Measurements from ENCODE around the gene SEC14L1.

DNA sequence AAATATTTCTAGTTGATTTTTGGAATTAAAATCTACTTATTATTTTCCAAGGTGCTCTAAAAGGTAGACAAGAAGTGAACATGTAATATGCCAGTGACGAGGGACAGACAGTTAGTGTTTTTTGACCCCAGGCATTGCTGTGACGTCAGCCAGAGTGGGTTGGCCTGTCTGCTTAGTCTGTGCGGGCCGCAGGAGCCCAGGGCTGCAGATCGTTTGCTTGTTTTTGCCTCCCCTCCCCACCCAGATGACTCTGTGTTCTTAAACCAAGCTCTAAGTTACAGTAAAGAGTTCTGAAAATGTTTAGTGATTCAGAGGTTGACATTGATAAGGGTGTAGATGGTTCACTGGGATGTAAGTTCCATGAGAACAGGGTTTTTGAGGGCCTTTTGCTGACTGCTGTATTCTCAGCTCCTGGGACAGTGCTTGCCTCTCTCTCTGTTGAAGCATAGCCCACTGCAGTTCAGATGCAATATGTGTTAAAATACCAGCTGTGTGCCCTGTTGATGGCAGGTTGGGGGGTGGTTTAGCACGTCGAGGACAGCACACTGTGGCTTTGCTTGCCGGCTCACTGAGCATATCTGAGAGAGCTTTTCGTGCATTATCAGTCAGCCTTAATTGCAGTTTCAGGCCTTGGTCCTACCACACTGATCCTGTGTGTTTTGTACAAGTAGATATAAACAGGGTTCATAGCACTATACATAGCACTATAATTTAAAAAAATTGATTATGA is 64.8 kb downstream of the SEC14L1 start:
- TF ChIP-seq, protein P1, sequence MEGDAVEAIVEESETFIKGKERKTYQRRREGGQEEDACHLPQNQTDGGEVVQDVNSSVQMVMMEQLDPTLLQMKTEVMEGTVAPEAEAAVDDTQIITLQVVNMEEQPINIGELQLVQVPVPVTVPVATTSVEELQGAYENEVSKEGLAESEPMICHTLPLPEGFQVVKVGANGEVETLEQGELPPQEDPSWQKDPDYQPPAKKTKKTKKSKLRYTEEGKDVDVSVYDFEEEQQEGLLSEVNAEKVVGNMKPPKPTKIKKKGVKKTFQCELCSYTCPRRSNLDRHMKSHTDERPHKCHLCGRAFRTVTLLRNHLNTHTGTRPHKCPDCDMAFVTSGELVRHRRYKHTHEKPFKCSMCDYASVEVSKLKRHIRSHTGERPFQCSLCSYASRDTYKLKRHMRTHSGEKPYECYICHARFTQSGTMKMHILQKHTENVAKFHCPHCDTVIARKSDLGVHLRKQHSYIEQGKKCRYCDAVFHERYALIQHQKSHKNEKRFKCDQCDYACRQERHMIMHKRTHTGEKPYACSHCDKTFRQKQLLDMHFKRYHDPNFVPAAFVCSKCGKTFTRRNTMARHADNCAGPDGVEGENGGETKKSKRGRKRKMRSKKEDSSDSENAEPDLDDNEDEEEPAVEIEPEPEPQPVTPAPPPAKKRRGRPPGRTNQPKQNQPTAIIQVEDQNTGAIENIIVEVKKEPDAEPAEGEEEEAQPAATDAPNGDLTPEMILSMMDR (IDR thresholded peaks at IDR 0.05), result no peak
- no peak for TF ChIP-seq POLR2AphosphoS5 (IDR thresholded peaks at IDR 0.05)
